Activated T-helper 9 cell treated with anti-CD3 and anti-CD28 coated beads, Interleukin-2, amount 50 U/mL, for 16 hours (primary cell): ENCODE results near the gene HOXD1.

ENCODE experiments used
- DNase-seq: peaks from one replicate; pipeline ENCODE4 v3.0.0-alpha.2; 2020; ENCODE audit warnings: low read depth

The HOXD1 gene

DNA sequence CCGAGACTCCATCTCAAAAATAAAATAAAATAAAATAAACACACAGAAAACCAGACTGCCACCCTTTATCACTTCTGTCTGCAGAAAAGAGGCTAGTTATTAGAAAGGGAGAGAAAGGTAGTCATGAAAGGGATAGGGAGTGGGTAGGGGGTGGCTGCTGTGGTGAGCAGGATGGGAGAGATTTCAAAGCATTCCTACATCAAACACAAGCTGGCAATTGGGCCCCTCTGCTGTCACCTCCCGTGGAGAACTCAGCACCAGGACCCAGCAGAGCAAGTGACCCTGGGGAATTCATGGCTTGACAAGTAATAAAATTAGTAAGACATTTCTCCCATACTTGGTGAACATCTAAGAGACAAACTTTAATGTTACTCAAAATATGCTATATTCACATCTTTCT, 3.7 kb upstream of the HOXD1 start:
- DNase-seq = no peak

DNA sequence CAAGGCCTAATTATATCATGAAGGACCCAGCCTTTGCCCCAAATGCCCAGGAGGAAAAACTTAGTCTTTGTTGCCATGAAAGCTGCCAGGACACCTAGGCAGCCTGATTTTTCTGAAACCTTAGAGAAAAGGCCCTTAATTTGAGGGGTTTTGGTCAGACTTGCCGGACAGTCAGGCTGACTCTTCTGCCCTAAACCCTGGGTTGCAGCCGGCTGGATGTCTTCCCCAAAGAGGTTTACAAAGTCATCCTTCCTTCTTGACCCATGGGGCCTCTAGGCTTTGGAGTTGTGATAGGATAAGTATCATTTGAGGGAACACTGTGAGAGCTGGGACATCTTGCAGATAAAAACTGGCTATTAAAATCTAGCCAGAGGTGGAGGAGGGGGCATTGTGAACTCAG, 2.4 kb upstream of the HOXD1 start:
- DNase-seq = no peak

DNA sequence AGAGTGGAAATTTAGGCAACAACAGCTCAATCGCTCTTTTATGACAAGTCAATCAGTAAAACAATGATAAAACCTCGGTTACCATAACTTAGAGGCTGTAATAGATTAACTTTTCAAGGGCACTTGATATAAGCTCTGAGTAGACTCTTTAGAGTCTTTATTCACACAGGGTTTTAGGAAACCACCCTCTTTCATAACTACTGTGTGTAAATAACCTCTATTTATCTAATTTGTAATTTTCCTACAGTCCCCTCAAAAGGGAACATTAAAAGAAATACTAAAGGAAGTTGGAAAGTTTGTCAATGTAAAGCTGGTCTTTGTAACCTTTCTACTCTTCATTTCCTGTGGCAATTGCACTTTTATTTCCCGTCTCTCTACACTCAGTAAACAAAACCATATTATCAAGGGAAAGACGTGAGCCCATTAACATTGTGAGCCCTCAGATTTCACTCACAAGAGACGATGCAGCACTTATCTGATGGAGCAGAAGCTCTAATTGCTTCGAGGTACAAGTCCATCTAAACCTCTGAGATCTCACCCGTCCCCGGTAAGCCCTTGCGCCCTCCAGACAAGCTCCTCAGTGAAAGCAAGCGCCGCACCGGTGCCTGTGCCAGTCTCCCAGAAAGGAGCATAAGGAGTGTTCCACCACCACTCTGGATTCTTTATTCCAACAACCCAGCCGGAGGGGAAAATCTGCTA, 1.1 kb upstream of the HOXD1 start:
- no peak for DNase-seq

DNA sequence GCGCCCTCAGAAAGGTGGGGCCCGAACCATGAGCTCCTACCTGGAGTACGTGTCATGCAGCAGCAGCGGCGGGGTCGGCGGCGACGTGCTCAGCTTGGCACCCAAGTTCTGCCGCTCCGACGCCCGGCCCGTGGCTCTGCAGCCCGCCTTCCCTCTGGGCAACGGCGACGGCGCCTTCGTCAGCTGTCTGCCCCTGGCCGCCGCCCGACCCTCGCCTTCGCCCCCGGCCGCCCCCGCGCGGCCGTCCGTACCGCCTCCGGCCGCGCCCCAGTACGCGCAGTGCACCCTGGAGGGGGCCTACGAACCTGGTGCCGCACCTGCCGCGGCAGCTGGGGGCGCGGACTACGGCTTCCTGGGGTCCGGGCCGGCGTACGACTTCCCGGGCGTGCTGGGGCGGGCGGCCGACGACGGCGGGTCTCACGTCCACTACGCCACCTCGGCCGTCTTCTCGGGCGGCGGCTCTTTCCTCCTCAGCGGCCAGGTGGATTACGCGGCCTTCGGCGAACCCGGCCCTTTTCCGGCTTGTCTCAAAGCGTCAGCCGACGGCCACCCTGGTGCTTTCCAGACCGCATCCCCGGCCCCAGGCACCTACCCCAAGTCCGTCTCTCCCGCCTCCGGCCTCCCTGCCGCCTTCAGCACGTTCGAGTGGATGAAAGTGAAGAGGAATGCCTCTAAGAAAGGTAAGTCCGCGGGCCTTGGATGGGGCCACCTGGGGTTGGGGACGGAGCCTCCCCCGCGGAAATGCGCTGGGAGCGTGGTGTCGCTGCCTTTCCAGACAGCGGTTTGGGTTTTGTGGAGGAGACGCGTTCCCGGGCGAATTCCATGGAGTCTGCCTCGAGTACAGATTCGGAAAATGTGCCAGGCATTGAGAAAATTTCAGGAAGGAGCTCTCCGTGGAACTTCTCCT, 559 bp downstream of the HOXD1 start:
- no peak for DNase-seq

DNA sequence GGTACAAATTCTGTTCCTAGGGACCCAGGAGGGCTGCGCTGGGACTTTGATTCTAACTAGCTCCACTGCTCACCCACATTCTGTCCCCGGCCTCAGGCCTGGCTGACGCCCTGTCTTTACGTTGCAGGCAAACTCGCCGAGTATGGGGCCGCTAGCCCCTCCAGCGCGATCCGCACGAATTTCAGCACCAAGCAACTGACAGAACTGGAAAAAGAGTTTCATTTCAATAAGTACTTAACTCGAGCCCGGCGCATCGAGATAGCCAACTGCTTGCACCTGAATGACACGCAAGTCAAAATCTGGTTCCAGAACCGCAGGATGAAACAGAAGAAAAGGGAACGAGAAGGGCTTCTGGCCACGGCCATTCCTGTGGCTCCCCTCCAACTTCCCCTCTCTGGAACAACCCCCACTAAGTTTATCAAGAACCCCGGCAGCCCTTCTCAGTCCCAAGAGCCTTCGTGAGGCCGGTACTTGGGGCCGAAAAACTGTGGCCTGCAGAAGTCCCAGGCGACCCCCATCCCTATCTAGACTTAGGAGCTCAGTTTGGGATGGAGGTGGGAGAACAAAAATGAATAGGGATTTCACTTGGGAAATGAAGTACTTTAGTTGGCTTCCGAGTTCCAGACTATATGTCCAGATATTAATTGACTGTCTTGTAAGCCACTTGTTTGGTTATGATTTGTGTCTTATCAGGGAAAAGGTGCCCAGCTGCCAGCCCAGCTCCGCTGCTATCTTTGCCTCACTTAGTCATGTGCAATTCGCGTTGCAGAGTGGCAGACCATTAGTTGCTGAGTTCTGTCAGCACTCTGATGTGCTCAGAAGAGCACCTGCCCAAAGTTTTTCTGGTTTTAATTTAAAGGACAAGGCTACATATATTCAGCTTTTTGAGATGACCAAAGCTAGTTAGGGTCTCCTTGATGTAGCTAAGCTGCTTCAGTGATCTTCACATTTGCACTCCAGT, 1.5 kb downstream of the HOXD1 start:
- no peak for DNase-seq

DNA sequence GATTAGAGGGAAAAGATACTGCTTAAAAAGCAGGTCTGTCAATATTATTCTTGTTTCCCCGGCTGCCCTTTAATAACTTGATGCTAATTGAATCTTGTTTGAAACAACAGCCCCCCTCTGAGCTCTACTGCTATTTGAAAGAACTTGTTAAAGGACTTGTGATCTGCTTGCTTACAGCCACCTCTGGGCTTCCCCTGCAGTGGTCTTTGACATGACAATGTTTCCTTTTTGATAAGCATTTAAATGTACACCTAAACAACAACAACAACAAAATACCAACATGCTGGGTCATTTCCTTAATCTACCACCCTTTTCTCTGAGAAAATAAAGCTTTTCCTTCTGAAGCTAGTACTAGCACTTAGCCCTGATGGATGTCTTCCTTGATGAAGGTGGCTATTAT, 3.9 kb downstream of the HOXD1 start:
- no peak for DNase-seq

DNA sequence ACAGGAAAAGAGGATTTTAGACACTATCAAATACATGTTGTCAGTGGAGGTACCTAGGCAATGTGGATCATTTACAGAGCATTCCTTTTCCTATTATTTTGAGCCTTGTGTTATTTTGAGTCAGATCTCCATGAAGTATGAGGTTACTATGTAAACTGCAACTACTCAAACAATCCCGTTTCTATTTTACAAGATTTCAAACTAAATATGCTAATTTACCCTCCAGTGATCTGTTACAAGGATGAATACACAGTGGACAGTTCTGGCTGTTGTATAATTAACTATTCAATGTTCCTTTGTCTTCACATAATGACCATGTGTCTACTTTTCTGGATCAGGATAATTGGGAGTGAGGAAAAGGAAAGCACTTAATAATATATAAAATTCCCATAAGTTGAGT, 4.6 kb downstream of the HOXD1 start:
- DNase-seq = no peak

DNA sequence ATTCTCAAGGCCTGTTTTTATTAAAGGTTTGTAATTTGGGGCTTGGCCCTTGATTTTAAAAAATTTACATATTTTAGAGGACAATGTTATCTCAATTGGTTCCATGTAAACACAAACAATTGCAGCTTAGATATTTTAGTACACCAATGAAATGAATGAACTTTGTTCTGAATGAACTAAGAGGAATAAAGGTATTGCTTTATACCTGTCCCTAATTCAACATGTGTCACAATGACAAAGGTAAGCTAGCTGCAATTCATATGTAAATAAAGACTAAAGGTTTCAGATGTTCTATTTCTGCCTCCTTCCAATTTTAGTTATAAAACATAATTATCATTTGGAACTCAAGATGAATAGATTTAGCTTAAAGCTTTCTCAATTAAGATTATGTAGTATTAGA, 11.4 kb downstream of the HOXD1 start:
- no peak for DNase-seq

DNA sequence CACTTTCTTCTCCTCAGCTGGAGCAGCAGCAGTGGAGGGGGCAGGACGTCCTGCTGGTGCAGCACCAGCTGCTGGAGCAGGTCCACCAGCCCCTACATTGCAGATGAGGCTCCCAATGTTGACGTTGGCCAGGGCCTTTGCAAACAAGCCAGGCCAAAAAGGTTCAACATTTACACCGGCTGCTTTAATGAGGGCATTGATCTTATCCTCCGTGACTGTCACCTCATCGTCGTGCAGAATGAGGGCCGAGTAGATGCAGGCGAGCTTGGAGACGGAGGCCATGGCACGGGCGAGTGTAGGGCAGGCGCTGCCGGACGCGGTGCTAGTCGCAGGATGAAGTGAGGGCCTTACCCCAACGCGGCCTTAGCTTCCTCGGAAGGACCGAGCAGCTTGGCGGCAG, 12.5 kb downstream of the HOXD1 start:
- no peak for DNase-seq

DNA sequence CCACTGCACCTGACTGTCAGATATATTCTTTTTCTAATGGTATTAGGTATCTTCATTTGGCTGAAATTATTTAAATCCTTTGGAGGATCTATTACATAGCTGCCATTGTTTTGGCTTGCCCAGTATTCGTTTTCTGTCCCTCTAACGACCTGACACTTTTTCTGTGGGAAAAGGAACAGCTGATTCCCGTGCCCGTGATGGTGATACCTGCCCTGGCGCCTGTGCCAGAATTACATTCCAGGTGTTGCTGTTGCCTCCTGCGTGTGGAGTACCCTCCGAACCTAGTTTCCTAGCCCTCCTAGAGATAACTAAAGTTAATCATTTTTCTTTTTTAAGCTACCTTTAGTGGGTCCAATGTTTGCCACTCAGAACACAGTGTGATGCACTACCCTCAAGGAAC, 14.0 kb downstream of the HOXD1 start:
- no peak for DNase-seq

DNA sequence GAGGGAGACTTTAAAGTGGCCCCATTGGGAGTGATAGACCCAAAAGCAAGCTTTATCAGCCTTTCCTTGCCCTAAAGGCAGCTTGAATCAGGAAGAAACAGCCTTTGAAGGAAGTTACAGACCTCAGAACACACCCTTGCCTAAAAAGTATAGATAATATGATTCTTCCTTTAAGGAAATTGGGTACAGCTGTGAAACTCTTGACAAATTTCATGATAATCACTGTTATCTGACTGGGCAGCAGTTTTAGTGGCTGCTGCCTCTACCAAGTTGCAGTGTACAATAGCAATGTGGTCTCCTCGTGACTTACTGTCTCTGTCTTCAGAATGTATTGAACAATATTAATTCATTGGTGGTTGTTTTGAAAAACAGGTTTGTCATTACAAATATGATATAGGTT, 16.7 kb downstream of the HOXD1 start:
- DNase-seq = no peak

DNA sequence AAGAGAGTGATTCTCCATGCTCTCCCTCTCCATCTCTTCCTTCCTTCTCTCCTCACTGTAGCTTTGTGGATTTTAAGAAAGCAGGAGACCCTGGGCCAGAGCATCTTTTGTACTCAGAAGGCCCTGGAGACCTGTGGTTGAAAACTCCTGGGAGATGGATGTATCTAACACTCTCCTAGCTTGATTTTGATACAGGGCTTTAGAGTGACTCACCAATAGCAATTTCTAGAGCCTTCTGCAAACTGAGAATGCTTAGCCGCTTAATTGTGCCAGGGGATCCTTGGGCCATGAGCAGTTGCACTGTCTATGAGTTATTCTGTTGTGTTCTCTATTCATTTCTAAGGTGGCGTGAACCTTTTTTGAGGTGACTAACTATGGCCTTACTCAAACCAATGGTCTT, 17.7 kb downstream of the HOXD1 start:
- no peak for DNase-seq

DNA sequence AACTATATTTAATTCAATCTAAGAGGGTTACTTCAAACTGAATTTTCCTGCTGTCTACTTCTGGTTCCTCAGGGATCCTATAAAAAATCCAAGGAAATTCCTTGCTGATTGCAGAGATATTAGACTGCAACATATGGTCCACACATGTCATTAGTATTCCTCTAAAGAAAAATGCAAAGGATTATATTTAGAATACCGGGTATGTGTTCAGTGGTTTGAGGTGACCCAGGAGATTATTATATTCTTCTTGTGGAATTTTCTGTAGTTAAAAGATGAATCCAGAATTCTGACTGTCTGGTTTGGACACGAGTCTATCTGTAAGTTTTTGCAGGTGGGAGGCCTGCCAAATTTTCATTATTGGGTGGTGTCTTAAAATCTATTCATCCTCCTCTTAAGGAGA, 18.2 kb downstream of the HOXD1 start:
- DNase-seq = no peak

DNA sequence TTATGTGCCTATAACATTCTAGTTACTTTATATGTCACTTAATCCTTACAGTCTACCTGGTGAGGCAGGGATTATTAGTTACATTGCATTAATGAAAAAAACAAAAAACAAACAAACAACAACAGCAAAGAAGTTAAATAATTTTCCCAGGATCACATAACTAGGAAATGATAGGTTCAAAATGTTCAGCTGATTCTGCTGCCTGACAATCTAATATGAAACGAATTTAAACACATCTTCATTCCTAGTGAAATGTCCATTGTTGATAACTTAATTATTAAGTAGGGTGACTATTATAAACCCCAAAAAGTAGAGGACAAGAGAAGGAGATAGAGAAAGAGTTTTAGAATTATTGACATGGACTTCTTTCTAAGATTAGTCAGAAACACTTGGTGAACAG, 22.6 kb downstream of the HOXD1 start:
- DNase-seq = no peak

DNA sequence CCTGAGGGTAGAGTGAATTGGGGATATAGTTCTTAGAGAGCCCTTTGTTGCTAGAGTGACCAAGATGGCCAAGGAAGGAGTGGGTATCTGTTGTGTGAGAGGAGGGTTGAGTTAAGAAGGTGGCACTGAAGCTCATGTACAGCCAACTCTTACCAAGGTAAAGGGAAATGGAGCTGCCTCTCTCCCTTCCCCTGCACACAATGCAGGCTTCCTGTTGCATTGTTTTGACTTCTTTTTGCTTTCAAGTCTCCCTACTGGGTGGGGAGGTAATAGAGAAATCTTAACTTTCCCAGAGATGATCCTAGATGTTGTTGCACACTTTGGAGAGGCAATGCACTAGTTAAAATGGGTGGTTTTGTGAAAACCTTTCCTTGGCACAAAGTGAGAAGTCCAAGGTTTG, 23.8 kb downstream of the HOXD1 start:
- no peak for DNase-seq

DNA sequence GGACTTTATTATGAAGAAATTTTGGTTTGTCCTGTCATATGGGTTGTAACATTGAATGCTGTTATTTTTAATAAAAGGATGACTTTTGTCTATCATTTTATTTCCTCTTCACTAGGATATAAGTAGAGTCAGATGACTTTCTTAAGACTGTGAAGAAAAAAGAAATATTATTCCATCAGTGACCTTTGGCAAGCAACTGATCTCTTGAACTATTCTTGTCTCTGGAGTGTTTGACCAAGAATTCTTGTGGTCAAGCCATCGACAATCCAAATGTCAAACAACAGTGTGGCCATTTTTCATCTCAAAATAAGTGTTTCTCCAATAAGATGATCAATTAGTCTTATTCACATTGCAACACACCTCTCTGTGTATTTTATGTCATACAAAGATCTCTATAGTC, 24.9 kb downstream of the HOXD1 start:
- DNase-seq = no peak

DNA sequence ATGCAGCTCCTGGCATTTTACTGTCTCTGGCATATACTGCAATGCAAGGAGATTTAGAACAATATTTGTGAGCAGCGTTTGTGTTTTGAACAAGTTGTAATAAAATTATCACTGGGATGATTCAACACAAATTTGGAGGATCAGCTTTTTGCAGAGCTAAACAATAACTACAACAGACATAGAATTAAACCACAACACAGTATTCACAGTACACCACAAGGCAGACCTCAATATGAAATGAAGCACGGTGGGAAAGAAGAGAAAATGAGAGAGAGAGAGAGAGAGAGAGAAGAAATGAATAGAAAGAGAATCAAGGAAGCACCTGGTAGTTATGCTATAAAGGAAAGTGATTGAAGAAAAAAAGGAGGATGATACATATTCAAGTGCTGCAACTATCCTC, 39.4 kb downstream of the HOXD1 start:
- DNase-seq = no peak

DNA sequence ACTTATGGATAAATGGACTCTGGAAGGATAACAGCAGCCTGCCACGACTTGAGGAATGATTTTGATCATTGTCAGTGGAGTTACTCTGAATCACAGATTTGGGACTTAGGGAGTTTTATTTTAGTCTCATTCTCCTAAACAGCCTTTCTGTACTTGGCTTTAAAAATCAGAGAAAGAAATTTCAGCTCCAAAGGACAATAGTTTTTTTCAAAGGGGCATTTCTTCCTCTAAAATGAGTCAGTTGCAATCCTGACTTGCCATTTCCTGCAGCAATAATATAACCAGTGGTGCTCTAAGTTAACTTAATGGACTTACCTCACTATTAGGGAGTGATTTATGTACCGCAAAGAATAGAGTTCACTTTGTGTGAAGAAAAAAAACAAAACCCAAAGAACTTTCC, 45.7 kb downstream of the HOXD1 start:
- DNase-seq = no peak

DNA sequence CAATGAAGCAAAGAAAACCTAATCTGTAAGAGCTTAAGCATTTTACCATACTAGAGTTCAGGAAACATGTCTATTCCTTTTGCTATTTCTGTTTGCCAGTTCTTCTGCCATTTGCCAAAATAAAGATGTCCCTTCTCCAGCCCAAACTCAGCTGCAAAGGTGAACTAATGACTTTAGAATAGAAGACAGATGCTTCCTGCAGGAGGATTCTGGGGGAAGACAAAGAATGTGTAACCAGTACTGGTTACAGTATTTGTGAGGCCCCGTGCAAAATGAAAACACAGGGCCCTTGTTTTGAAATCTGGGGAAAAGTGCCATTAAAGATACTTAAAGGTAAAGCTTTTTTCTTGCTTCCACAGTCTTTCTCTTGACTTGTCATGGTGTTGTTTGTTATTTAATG, 46.5 kb downstream of the HOXD1 start:
- DNase-seq = no peak

DNA sequence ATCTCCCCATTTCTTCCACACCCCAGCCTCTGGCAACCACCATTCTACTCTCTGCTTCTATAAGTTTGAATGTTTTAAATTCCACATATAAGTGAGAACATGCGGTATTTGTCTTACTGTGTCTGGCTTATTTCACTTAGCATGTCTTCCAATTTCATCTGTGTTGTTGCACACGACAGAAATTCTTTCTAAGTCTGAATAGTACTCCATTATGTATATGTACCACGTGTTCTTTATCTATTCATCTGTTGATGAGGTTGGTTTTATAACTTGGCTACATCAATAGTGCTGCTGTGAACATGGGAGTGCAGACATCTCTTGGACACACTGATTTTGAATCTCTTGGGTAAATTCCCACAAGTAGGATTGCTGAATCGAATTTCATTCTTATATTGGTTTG, 49.0 kb downstream of the HOXD1 start:
- DNase-seq = no peak

DNA sequence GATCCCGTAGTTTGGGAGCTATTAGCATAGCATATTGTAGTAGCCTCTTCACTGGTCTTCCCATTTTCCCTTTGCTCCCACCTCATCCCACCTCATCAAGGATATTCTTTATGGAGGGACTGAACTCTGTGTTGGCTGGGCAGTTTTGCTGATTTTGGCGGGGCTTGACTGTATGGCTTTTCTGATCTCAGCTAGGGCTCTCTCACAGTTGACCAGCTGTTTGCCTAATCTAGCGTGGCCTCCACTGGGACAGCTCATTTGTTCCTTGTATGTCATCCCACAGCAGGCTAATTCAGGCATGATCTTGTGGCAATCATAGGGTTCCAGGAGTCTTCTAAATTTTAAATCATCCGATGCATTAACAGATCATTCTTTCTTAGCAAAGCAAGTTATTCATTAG, 50.6 kb downstream of the HOXD1 start:
- DNase-seq = no peak

DNA sequence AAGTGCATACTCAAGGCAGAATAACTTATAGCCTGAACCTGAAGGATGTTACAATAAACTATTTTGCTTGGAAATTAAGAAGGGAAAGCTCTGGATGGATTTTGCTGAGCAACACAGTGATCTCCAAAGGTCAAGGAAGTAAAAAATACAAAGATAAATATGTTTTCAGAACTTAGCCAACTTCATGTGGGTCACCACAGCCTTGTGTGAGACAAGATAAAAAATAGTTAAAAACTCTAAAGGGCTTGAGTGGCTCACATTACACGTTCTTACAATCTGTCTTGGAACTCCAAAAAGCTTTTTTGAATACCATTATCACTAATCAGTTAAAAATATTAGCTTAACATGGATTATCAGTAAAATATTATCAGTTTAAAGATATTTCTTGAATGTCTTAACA, 51.8 kb downstream of the HOXD1 start:
- DNase-seq = no peak
